ENCODE measurements around the gene KIF2B. TPM values are rescaled to one million over a fixed set of nuclear protein-coding genes. Genes with fewer than 3 reads are reported as not detected.
"Not testable (repeated sequence)": the region's sequence is repeated elsewhere in the genome, so short reads cannot be mapped to it uniquely, and the experiment has no call there.

KIF2B gene
- total RNA-seq, 1 experiment from 2014 or later = not detected

DNA sequence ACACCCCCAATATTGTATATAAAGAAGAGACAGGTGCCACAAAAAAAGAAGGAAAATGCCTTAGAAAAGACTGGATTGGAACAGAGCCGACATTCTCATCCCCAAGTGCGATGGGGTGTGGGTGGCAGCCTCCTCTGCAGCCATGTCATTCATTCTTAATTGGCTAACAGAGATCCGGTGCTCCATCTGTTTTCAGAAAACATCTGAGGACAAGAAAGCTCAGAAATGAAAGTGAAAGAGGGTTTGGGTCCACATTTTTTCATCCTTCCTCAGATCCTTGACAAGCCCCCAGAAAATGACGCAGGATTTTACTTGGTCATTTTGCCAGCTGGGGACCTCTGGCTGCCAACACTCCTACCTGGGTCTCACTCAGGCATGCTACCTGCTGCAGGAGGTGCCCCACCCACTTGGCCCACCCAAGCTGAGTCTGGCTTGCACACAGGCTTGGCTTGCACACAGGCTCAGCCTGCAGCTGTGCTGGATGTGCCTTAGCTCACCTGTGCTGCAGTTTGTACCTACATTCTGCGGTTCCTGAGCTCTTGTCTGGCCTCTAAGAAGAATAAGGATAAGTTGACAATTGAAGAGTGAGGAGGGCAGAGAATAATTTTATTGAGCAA is 21.9 kb downstream of the KIF2B start:
- Histone ChIP-seq H3K27ac (ENCODE audit: low read length) (no peak overlapping the region), H3K79me2 (ENCODE audit: low read length) (no peaks in the 10 kb centered on the region), H3K9me3 (ENCODE audit: low read length) (peaks cover 27% of the 10 kb centered on the region), H3K9me2 (replicated peaks; ENCODE audit: insufficient read depth, low read length) (no peaks in the 10 kb centered on the region), H3K27me3 (ENCODE audit: low read length) (no peaks in the 10 kb centered on the region), H2AFZ (ENCODE audit: low read length) (no peak overlapping the region), H4K20me1 (ENCODE audit: insufficient read depth, low read depth, low read length) (no peaks in the 10 kb centered on the region), H3K4me1 (ENCODE audit: low read length) (no peaks in the 10 kb centered on the region), H3K36me3 (ENCODE audit: insufficient read depth, low read length) (no peaks in the 10 kb centered on the region), H3K4me2 (ENCODE audit: low read depth, low read length, poor library complexity, severe bottlenecking) (no peak overlapping the region), H3K9ac (ENCODE audit: low read length) (no peak overlapping the region), H3K4me3 (ENCODE audit: low read length) (no peak overlapping the region)
- no peak for DNase-seq

DNA sequence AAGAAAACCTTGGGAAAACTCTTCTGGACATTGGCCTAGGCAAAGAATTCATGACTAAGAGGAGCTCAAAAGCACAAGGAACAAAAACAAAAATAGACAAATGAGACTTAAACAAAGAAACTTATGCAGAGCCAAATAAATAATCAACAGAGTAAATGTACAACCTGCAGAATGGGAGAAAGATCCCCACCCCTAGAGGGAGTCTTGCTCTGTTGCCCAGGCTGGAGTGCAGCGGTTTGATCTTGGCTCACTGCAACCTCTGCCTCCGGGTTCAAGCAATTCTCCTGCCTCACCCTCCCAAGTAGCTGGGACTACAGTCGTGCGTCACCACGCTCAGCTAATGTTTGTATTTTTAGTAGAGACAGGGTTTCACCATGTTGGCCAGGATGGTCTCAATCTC is 48.4 kb downstream of the KIF2B start:
- DNase-seq; H4K20me1 ChIP-seq (ENCODE audit: insufficient read depth, low read depth, low read length); H3K27ac ChIP-seq (ENCODE audit: low read length); H3K36me3 ChIP-seq (ENCODE audit: insufficient read depth, low read length); H3K9ac ChIP-seq (ENCODE audit: low read length); H3K4me3 ChIP-seq (ENCODE audit: low read length); H3K79me2 ChIP-seq (ENCODE audit: low read length); H3K9me2 ChIP-seq (replicated peaks; ENCODE audit: insufficient read depth, low read length); H3K27me3 ChIP-seq (ENCODE audit: low read length); H2AFZ ChIP-seq (ENCODE audit: low read length); H3K4me1 ChIP-seq (ENCODE audit: low read length); H3K4me2 ChIP-seq (ENCODE audit: low read depth, low read length, poor library complexity, severe bottlenecking): not testable (repeated sequence)
- peaks cover 30% of the 10 kb centered on the region for H3K9me3 ChIP-seq (ENCODE audit: low read length)

Measured in Karpas-422 (cell line).